ENCODE measurements around the gene FAM13C. TPM values are rescaled to one million over a fixed set of nuclear protein-coding genes. Genes with fewer than 3 reads are reported as not detected.

The FAM13C gene
- polyA plus RNA-seq, 1 of the 3 experiments (the other 2 are of a cell fraction): 7.6 TPM

DNA sequence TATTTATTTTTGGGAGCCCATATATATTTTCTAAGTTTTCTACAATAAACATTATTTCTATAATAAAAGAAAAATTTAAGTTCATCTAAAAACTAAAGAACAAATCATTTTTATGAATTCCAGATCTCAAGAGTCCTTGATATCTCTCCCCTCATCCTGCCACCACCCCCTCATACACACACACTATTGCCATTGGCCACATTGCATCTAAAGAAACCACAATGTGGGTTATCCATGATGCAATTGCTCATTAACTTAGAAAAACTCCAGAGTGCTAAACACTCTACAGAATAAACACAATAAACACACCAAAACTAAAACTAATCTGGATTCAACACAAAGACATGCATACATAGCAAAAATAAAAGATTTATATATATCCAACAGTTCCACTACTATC lies 37.8 kb downstream of the FAM13C start:
- Histone ChIP-seq H4K20me1 (ENCODE audit: insufficient read depth) (no peaks in the 10 kb centered on the region), H3K36me3 (replicated peaks in 1 of 2; ENCODE audit: control insufficient read depth in 1 of 2, insufficient read depth in 2 of 2, low read length in 1 of 2) (peaks cover 17 to 29% of the 10 kb centered on the region in 2 experiments), H3K4me2 (no peak overlapping the region), H3K27me3 (ENCODE audit: insufficient read depth) (no peaks in the 10 kb centered on the region), H3K9me3 (no peaks in the 10 kb centered on the region), H3K9ac (no peak overlapping the region), H3K79me2 (ENCODE audit: insufficient read depth) (no peaks in the 10 kb centered on the region), H3F3A (replicated peaks; ENCODE audit: insufficient read depth) (no peaks in the 10 kb centered on the region), H3K4me1 (ENCODE audit: control insufficient read depth in 1 of 2, insufficient read depth in 2 of 2, low read depth in 1 of 2, low read length in 1 of 2) (peaks cover 0 to 8% of the 10 kb centered on the region in 2 experiments; a peak in 1 of 4 replicates), H3K9me2 (no peaks in the 10 kb centered on the region), H2AFZ (ENCODE audit: low read depth) (no peak overlapping the region), H3K27ac (ENCODE audit: low read depth in 2 of 2, low read length in 1 of 2) (no peak overlapping the region), H3K4me3 (ENCODE audit: low read depth in 2 of 2, low read length in 1 of 2) (no peak overlapping the region)
- DNase-seq: no peak
- ChIA-PET POLR2A (no interaction called here), CTCF (interaction anchor here (0.9 to 1.0 kb wide), 2 partner anchors 9 to 11 kb away, joined by 3 read pairs; no protein-coding TSS in a partner anchor)
- TF ChIP-seq, protein P1, sequence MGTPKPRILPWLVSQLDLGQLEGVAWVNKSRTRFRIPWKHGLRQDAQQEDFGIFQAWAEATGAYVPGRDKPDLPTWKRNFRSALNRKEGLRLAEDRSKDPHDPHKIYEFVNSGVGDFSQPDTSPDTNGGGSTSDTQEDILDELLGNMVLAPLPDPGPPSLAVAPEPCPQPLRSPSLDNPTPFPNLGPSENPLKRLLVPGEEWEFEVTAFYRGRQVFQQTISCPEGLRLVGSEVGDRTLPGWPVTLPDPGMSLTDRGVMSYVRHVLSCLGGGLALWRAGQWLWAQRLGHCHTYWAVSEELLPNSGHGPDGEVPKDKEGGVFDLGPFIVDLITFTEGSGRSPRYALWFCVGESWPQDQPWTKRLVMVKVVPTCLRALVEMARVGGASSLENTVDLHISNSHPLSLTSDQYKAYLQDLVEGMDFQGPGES (IDR thresholded peaks at IDR 0.05; ENCODE audit: low read depth, low read length): no peak

DNA sequence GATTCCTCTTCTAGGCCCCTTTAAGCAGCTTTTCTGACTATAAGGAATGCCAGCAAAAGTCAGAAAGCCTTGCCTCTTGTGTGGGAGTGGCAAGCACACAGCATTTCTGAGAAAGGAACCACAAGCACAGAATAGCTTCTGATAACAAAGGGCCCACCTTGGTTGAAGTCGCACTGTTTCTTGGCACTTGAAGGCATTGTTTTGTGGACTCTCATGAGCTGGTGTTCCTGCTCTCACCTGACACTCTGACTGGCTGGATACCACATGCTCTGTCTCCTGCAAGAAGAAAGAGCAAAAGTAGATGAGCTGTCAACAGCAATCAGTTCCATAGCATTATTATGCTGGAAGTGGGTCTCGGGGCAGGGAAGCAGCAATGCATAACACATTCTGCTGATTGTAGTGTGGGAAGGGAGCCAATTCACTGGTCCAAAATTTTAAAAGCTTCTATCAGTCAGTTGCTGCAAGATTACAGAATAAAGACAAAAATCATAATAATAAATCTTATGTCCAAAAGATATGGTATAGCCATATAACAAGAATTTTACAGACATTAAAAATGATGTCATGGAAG lies 38.4 kb downstream of the FAM13C start:
- 85% methylated on average over 2 of the region's 2 CpGs for WGBS (ENCODE audit: low lambda C conversion rate)
- H3K4me2 ChIP-seq: no peak overlapping the region

More for the DNA sequence above, 38.4 kb downstream of the FAM13C start:
- Histone ChIP-seq H3K79me2 (ENCODE audit: insufficient read depth) (no peaks in the 10 kb centered on the region), H3K27me3 (ENCODE audit: insufficient read depth) (no peaks in the 10 kb centered on the region), H3K36me3 (replicated peaks in 1 of 2; ENCODE audit: control insufficient read depth in 1 of 2, insufficient read depth in 2 of 2, low read length in 1 of 2) (peaks cover 17 to 29% of the 10 kb centered on the region in 2 experiments), H2AFZ (ENCODE audit: low read depth) (no peak overlapping the region), H3K9ac (no peak overlapping the region), H3K4me3 (ENCODE audit: low read depth in 2 of 2, low read length in 1 of 2) (no peak overlapping the region), H3K9me3 (no peaks in the 10 kb centered on the region), H3K27ac (ENCODE audit: low read depth in 2 of 2, low read length in 1 of 2) (no peak overlapping the region), H4K20me1 (ENCODE audit: insufficient read depth) (no peaks in the 10 kb centered on the region), H3K4me1 (ENCODE audit: control insufficient read depth in 1 of 2, insufficient read depth in 2 of 2, low read depth in 1 of 2, low read length in 1 of 2) (peaks cover 0 to 8% of the 10 kb centered on the region in 2 experiments; a peak in 1 of 4 replicates), H3K9me2 (no peaks in the 10 kb centered on the region), H3F3A (replicated peaks; ENCODE audit: insufficient read depth) (no peaks in the 10 kb centered on the region)
- ChIA-PET CTCF (interaction anchor here (0.7 kb wide), 1 partner anchor 37 kb away, joined by 3 read pairs; no protein-coding TSS in a partner anchor), POLR2A (no interaction called here)
- DNase-seq: no peak
- TF ChIP-seq RAD21 (IDR thresholded peaks at IDR 0.05; ENCODE audit: low read length) (no peak), SIN3A (IDR thresholded peaks at IDR 0.05; ENCODE audit: borderline replicate concordance, low read depth, low read length) (no peak), RFX5 (IDR thresholded peaks at IDR 0.05; ENCODE audit: low read length) (no peak), MXI1 (IDR thresholded peaks at IDR 0.05; ENCODE audit: low read depth, low read length) (no peak), FOXJ3 (CRISPR knock-in tag; IDR thresholded peaks at IDR 0.05) (no peak), ELF1 (IDR thresholded peaks at IDR 0.05) (no peak), EZH2phosphoT487 (IDR thresholded peaks at IDR 0.05; ENCODE audit: borderline replicate concordance, low read depth) (no peak), YY1 (IDR thresholded peaks at IDR 0.05; ENCODE audit: low read depth) (no peak), JUND (IDR thresholded peaks at IDR 0.05) (no peak), GABPA (IDR thresholded peaks at IDR 0.05; ENCODE audit: low read depth) (no peak)
- TF ChIP-seq, protein P2, sequence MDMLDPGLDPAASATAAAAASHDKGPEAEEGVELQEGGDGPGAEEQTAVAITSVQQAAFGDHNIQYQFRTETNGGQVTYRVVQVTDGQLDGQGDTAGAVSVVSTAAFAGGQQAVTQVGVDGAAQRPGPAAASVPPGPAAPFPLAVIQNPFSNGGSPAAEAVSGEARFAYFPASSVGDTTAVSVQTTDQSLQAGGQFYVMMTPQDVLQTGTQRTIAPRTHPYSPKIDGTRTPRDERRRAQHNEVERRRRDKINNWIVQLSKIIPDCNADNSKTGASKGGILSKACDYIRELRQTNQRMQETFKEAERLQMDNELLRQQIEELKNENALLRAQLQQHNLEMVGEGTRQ (IDR thresholded peaks at IDR 0.05; ENCODE audit: borderline replicate concordance, low read depth, low read length): no peak
- TF ChIP-seq, protein P3, sequence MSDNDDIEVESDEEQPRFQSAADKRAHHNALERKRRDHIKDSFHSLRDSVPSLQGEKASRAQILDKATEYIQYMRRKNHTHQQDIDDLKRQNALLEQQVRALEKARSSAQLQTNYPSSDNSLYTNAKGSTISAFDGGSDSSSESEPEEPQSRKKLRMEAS (IDR thresholded peaks at IDR 0.05; ENCODE audit: low read depth): no peak
- TF ChIP-seq, protein P4, sequence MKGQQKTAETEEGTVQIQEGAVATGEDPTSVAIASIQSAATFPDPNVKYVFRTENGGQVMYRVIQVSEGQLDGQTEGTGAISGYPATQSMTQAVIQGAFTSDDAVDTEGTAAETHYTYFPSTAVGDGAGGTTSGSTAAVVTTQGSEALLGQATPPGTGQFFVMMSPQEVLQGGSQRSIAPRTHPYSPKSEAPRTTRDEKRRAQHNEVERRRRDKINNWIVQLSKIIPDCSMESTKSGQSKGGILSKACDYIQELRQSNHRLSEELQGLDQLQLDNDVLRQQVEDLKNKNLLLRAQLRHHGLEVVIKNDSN (IDR thresholded peaks at IDR 0.05; ENCODE audit: borderline replicate concordance, low read depth): no peak
